PC-9 (cell line): Measurements from ENCODE around the gene FUT6. TPM values are rescaled to one million over a fixed set of nuclear protein-coding genes. Genes with fewer than 3 reads are reported as not detected.
"Not testable (repeated sequence)": the region's sequence is repeated elsewhere in the genome, so short reads cannot be mapped to it uniquely, and the experiment has no call there.

Source experiments
- BruUV-seq: library from RNA; stranded (reverse); fragments of 400-500 nt; replicated peaks from 2 replicates; lab custom pipeline; 2021; lab: Mats Ljungman, UMichigan
- CTCF ChIA-PET: fragments of 300-600 bp; sonication (Branson Sonifier 250); formaldehyde crosslinking; loops from one replicate; lab custom pipeline; 2022; ENCODE audit warnings: antibody characterized with exemption; lab: Charles Lee
- POLR2A ChIA-PET: fragments of 300-600 bp; sonication (Branson Sonifier 250); formaldehyde crosslinking; loops from one replicate; lab custom pipeline; 2022; ENCODE audit warnings: antibody characterized with exemption; ENCODE audit not compliant: unreplicated experiment; lab: Charles Lee
- DNase-seq, 2 experiments: peaks; one replicate each; pipeline versions ENCODE4 v3.0.0 to v3.0.0-alpha.2; 2015 to 2022; ENCODE audit warnings: mixed read lengths in 1 of 2
- H2AFZ ChIP-seq: fragments of 200-600 bp; sonication (generic); 2 replicates; pipeline ENCODE4 v1.8.1; 2017; ENCODE audit warnings: antibody characterized with exemption
- H3F3A ChIP-seq: fragments of 200-600 bp; sonication (generic); 2 replicates; pipeline ENCODE4 v1.8.1; 2017; ENCODE audit warnings: antibody characterized with exemption, mild to moderate bottlenecking, low read depth; ENCODE audit not compliant: insufficient read depth
- H3K27ac ChIP-seq: fragments of 200-600 bp; sonication (generic); 2 replicates; pipeline ENCODE4 v1.6.1; 2016; ENCODE audit warnings: mixed run types
- H3K27me3 ChIP-seq: fragments of 200-600 bp; sonication (generic); 2 replicates; pipeline ENCODE4 v1.6.1; 2016; ENCODE audit warnings: low read depth, mixed run types; ENCODE audit not compliant: insufficient read depth
- H3K36me3 ChIP-seq: fragments of 200-600 bp; sonication (generic); 2 replicates; pipeline ENCODE4 v1.6.1; 2016; ENCODE audit warnings: low read depth, mixed run types
- H3K4me1 ChIP-seq: fragments of 200-600 bp; sonication (generic); replicated peaks from 2 replicates; pipeline ENCODE4 v1.6.1; 2016; ENCODE audit warnings: mixed run types; ENCODE audit not compliant: insufficient read depth
- H3K4me2 ChIP-seq: fragments of 200-600 bp; sonication (generic); 2 replicates; pipeline ENCODE4 v1.6.1; 2017; ENCODE audit warnings: mixed run types
- H3K4me3 ChIP-seq: fragments of 200-600 bp; sonication (generic); 2 replicates; pipeline ENCODE4 v1.6.1; 2016; ENCODE audit warnings: mixed run types
- H3K79me2 ChIP-seq: fragments of 200-600 bp; sonication (generic); 2 replicates; pipeline ENCODE4 v1.6.1; 2017; ENCODE audit warnings: low read depth, mixed run types
- H3K9me2 ChIP-seq: fragments of 200-600 bp; sonication (generic); 2 replicates; pipeline ENCODE4 v1.8.1; 2017; ENCODE audit warnings: mild to moderate bottlenecking; ENCODE audit not compliant: insufficient read depth
- H3K9me3 ChIP-seq: fragments of 200-600 bp; sonication (generic); 2 replicates; pipeline ENCODE4 v1.8.1; 2016; ENCODE audit warnings: low read depth; ENCODE audit not compliant: insufficient read depth
- H4K20me1 ChIP-seq: fragments of 200-600 bp; sonication (generic); 2 replicates; pipeline ENCODE4 v1.8.1; 2017; ENCODE audit not compliant: insufficient read depth
- CTCF ChIP-seq: fragments of 200-600 bp; sonication (generic); conservative IDR thresholded peaks from 2 replicates; pipeline ENCODE4 v1.6.1; 2017; ENCODE audit warnings: mixed run types, antibody characterized with exemption, mild to moderate bottlenecking, moderate library complexity
- EZH2 ChIP-seq: fragments of 200-600 bp; sonication (generic); IDR thresholded peaks from 2 replicates; pipeline ENCODE4 v1.8.0; 2017; ENCODE audit warnings: antibody characterized with exemption, low read depth
- intact Hi-C: fragments of 100-400 bp; cut with micrococcal nuclease; formaldehyde crosslinking; loops from one replicate; pipeline ENCODE4 v1.10.0; 2022; ENCODE audit not compliant: unreplicated experiment
- total RNA-seq: library from RNA; stranded (reverse); gene quantifications from 2 replicates; pipeline ENCODE4 v1.2.3, GENCODE V29; 2021

Gene FUT6
- total RNA-seq, 1 experiment from 2014 or later = 0.55 TPM

GRCh38 chr19:5863030-5863665 lies 23.6 kb upstream of the FUT6 start:
- Histone ChIP-seq H3K27me3 (no peaks in the 10 kb centered on the region), H3K4me3 (no peak overlapping the region), H3K9me2 (no peaks in the 10 kb centered on the region), H3K9me3 (no peaks in the 10 kb centered on the region), H2AFZ (no peak overlapping the region), H3K79me2 (no peaks in the 10 kb centered on the region), H3K4me2 (no peak overlapping the region), H3F3A (no peaks in the 10 kb centered on the region), H4K20me1 (no peaks in the 10 kb centered on the region), H3K4me1 (no peaks in the 10 kb centered on the region), H3K36me3 (no peaks in the 10 kb centered on the region), H3K27ac (no peak overlapping the region)
- POLR2A ChIA-PET = no interaction called here
- BruUV-seq = no TSS peak
- no peak for DNase-seq
- TF ChIP-seq EZH2 (no peak), CTCF (no peak)
- CTCF ChIA-PET = no interaction called here
- intact Hi-C loops = no loop called here

- Histone ChIP-seq H4K20me1 (no peaks in the 10 kb centered on the region), H3K27me3 (no peaks in the 10 kb centered on the region), H3K36me3 (no peaks in the 10 kb centered on the region), H3K4me3 (no peak overlapping the region), H3K4me1 (peaks cover 1% of the 10 kb centered on the region), H2AFZ (no peak overlapping the region), H3K79me2 (no peaks in the 10 kb centered on the region), H3K9me2 (no peaks in the 10 kb centered on the region), H3F3A (no peaks in the 10 kb centered on the region; the same call in 1 of the 2 replicates), H3K27ac (no peak overlapping the region), H3K4me2 (no peak overlapping the region), H3K9me3 (no peaks in the 10 kb centered on the region)
- CTCF ChIA-PET = no interaction called here
- TF ChIP-seq CTCF (no peak), EZH2 (no peak)
- DNase-seq = no peak
- POLR2A ChIA-PET = no interaction called here
- intact Hi-C loops = no loop called here
- no TSS peak for BruUV-seq
Observed at GRCh38 chr19:5857203-5858081, 17.9 kb upstream of the FUT6 start.

- H3K4me3 ChIP-seq, H4K20me1 ChIP-seq, H3K79me2 ChIP-seq, H3K9me2 ChIP-seq, H3K36me3 ChIP-seq, H3K27ac ChIP-seq, H3K4me2 ChIP-seq, BruUV-seq, POLR2A ChIA-PET, H3K9me3 ChIP-seq, intact Hi-C loops, H2AFZ ChIP-seq, H3K27me3 ChIP-seq, CTCF ChIA-PET, DNase-seq: not testable (repeated sequence)
- H3F3A ChIP-seq = peaks cover 22% of the 10 kb centered on the region; the same call in 1 of the 2 replicates
- H3K4me1 ChIP-seq = peaks cover 16% of the 10 kb centered on the region
Observed at GRCh38 chr19:5855151-5855550, 15.6 kb upstream of the FUT6 start.

GRCh38 chr19:5854121-5854520 lies 14.6 kb upstream of the FUT6 start:
- H3K4me3 ChIP-seq, H3K36me3 ChIP-seq, H3K27ac ChIP-seq, POLR2A ChIA-PET, H3K27me3 ChIP-seq, H3K9me2 ChIP-seq, H3K79me2 ChIP-seq, CTCF ChIA-PET, DNase-seq, H4K20me1 ChIP-seq, intact Hi-C loops, H2AFZ ChIP-seq, H3K9me3 ChIP-seq, BruUV-seq, H3K4me2 ChIP-seq: not testable (repeated sequence)
- Histone ChIP-seq H3K4me1 (peaks cover 27% of the 10 kb centered on the region), H3F3A (peaks cover 22% of the 10 kb centered on the region; the same call in 1 of the 2 replicates)
